Right ventricle myocardium superior (tissue), 1 donor: ENCODE data around the gene LRRC8E. TPM values are rescaled to one million over a fixed set of nuclear protein-coding genes. Genes with fewer than 3 reads are reported as not detected.
"Not testable (repeated sequence)": the region's sequence is repeated elsewhere in the genome, so short reads cannot be mapped to it uniquely, and the experiment has no call there.

Experiments
- ATAC-seq: fragments of 200-7000 bp; cut with Tn5 transposase; one replicate; pipeline ENCODE4 v1.9.1; 2020; ENCODE audit warnings: mild to moderate bottlenecking; ENCODE audit not compliant: poor library complexity
- DNase-seq: peaks from one replicate; pipeline ENCODE4 v3.0.0-alpha.2; 2020
- intact Hi-C: fragments of 100-400 bp; cut with DNase I; formaldehyde crosslinking; loops from one replicate; pipeline ENCODE4 v1.11.2; 2022
- total RNA-seq: library from RNA; stranded (reverse); fragmentation: NEBNext Ultra II Directional; extraction: Animal tissue kit (Norgen Biotek cat#: 25700); gene quantifications from one replicate; pipeline ENCODE4 v1.2.1, GENCODE V29; 2021
- donor health status: DM: no; HTN: yes; CAD: no; lungs with severe emphysema.

LRRC8E gene
- total RNA-seq, 1 donor from 2014 or later: 1.6 TPM

- ATAC-seq: no peak
- intact Hi-C loops: no loop called here
- DNase-seq: no peak
These were observed 11.0 kb upstream of the LRRC8E start for GRCh38 chr19:7877249-7877836.

GRCh38 chr19:7879111-7879807 is 9.1 kb upstream of the LRRC8E start:
- DNase-seq: no peak
- intact Hi-C loops: no loop called here
- ATAC-seq: no peak

- no peak for ATAC-seq
- DNase-seq: no peak
- intact Hi-C loops: no loop called here
These were observed 8.5 kb upstream of the LRRC8E start for GRCh38 chr19:7879836-7880235.

DNA sequence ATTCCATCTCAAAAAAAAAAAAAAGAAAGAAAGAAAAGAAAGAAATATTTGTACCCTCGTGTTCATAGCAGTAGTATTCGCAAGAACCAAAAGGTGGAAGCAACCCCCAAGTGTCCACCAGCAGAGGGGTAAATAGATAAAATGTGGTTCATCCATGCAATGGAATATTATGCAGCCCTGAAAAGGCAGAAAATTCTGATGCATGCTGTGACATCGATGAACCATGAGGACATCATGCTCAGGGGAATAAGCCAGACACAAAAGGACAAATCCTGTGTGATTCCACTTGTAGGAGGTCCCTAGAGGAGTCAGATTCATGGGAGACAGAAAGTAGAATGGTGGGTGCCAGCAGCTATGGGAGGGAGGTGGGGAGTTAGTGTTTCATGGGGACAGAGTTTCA is 6.4 kb upstream of the LRRC8E start:
- intact Hi-C loops: no loop called here
- ATAC-seq (no peak), DNase-seq (no peak)

DNA sequence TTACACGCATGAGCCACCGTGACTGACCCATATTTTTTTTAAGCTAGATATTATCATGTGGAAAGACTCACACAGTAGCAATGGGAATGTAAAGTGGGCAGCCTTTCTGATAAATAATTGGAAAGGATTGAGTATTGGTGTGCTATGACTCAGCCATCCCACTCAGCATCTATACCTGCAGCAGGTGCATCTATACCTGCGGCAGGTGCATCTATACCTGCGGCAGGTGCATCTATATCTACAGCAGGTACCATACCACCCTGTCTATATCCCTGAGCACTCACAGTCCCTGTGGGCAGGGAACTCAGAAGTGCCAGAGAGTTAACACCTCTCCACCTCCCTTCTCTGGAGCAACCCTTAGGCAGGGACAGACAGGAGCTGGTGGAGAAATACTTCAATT is 5.2 kb upstream of the LRRC8E start:
- ATAC-seq (no peak), DNase-seq (no peak)
- intact Hi-C loops: no loop called here

DNA sequence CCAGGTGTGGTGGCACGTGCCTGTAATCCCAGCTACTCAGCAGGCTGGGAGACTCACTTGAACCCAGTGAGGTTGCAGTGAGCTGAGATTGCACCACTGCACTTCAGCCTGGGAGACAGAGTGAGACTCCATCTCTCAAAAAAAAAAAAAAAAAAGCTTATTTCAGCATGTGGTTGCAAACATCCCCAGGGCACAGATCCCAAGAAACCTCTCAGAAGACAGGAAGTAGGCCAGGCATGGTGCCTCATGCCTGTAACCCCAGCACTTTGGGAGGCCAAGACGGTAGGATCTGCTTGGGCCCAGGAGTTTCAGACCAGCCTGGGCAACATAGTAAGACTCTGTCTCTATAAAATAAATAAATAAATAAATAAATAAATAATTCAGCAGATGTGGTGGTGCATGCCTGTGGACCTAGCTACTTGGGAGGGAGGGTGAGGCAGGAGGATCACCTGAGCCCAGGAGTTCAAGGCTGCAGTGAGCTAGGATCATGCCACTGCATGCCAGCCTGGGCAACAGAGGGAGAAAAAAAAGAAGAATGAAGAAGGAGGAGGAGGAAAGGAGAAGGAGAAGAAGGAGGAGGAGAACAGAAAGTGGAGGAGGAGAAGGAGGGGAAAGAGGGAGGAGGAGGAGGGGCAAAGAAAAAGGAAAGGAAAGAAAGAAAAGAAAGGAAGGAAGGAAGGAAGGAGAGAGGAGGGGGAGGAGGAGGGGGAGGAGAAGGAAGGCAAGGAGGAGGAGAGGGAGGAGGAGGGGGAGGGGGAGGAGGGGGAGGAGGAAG is 4.3 kb upstream of the LRRC8E start:
- no peak for DNase-seq
- intact Hi-C loops: no loop called here

DNA sequence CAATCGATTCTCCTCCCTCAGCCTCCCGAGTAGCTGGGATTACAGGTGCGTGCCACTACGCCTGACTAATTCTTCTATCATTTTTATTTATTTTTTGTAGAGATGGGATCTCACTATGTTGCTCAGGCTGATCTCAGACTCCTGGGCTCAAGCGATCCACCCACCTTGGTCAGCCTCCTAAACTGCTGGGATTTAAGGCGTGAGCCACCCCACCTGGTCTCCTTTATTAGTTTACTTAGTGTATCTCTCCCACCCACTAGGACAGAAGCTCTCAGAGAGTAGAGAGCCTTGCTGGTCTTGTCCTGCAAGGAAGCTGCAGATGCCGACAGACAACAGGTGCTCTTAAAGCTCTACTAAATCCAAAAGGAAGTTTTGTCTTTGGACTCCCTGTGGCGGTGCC is 2.5 kb upstream of the LRRC8E start:
- no peak for ATAC-seq
- no peak for DNase-seq
- intact Hi-C loops: no loop called here

More for the DNA sequence above, 4.3 kb upstream of the LRRC8E start:
- ATAC-seq: no peak

GRCh38 chr19:7887408-7888144 is 734 bp upstream of the LRRC8E start:
- no peak for ATAC-seq

GRCh38 chr19:7888826-7889217 is 512 bp downstream of the LRRC8E start:
- DNase-seq (no peak), ATAC-seq (peak; percentile 18)
- intact Hi-C loops: no loop called here

More at GRCh38 chr19:7887408-7888144, 734 bp upstream of the LRRC8E start:
- intact Hi-C loops: no loop called here
- DNase-seq: no peak

GRCh38 chr19:7893362-7894101 is 5.2 kb downstream of the LRRC8E start:
- ATAC-seq, intact Hi-C loops, DNase-seq: not testable (repeated sequence)

DNA sequence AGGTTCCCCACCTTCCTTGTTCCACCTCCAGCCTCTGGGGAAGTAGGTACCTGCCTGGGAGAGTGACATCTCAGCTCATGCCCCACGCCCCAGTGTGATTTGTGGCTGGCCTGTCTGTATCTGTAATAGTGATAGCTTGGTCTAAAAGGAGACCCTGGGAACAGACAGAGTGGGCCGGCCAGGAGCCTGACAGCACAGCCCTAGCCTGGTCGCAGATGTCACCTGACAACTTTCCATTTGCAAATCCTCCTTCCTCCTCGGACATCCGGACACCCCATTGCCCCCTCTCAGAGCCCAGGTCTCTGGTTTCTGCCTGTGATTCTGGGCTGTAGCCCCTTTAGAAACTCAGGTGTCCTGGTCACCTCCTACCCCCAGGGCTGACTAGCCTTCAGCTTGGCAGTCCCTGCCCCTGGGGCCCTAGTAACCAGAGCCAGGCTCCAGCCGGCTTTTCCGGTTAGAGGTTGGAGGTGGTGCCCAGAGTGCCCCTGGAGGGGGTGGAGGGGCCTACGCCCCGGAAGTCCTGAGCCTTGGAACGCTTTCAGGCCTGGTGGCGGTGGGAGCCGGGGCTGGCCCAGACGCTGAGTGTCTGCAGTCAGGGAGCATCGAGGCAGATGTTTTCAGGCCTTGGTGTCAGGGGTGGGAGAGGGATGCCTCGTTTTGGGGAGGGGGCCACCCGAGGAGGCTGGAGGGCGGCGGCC is 6.5 kb downstream of the LRRC8E start:
- intact Hi-C loops: no loop called here
- ATAC-seq (no peak), DNase-seq (no peak)

DNA sequence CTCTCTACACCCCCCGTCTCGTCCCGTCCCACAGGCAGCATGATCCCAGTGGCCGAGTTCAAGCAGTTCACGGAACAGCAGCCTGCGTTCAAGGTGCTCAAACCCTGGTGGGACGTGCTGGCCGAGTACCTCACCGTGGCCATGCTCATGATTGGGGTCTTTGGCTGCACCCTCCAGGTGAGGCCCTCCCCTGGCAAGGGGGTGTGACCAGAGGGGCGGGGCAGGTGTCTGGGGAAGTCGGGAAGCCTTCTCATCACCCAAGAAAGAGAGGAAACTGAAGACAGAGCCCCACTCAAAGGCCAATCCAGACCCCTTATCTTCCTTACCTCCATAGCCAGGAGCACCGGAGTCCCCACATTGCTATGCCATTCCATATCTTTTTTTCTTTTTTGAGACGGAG is 7.3 kb downstream of the LRRC8E start:
- ATAC-seq (peak; percentile 11), DNase-seq (no peak)
- intact Hi-C loops: no loop called here

DNA sequence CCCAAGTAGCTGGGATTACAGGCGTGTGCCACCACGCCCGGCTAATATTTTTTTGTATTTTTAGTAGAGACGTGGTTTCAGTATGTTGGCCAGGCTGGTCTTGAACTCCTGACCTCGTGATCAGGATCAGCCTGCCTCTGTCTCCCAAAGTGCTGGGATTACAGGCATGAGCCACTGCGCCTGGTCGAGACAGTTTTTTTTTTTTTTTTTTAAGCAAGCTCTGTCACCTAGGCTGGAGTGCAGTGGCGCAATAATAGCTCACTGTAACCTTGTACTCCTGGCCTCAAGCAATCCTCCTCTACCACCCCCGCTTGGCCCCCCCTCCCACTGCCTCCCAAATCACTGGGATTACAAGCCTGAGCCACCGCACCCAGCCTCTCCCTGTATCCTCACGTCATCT is 9.0 kb downstream of the LRRC8E start:
- no peak for ATAC-seq
- DNase-seq: no peak
- intact Hi-C loops: no loop called here

GRCh38 chr19:7898967-7899366 is 10.7 kb downstream of the LRRC8E start:
- DNase-seq (no peak), ATAC-seq (no peak)
- intact Hi-C loops: no loop called here

DNA sequence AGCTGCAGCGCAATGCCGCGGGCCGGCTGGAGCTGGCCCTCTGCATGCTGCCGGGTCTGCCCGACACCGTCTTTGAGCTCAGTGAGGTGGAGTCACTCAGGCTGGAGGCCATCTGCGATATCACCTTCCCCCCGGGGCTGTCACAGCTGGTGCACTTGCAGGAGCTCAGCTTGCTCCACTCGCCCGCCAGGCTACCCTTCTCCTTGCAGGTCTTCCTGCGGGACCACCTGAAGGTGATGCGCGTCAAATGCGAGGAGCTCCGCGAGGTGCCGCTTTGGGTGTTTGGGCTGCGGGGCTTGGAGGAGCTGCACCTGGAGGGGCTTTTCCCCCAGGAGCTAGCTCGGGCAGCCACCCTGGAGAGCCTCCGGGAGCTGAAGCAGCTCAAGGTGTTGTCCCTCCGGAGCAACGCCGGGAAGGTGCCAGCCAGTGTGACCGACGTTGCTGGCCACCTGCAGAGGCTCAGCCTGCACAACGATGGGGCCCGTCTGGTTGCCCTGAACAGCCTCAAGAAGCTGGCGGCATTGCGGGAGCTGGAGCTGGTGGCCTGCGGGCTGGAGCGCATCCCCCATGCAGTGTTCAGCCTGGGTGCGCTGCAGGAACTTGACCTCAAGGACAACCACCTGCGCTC is 11.6 kb downstream of the LRRC8E start:
- ATAC-seq (no peak), DNase-seq (no peak)
- intact Hi-C loops: no loop called here

GRCh38 chr19:7900401-7900870 is 12.1 kb downstream of the LRRC8E start:
- DNase-seq (no peak), ATAC-seq (no peak)
- intact Hi-C loops: no loop called here

DNA sequence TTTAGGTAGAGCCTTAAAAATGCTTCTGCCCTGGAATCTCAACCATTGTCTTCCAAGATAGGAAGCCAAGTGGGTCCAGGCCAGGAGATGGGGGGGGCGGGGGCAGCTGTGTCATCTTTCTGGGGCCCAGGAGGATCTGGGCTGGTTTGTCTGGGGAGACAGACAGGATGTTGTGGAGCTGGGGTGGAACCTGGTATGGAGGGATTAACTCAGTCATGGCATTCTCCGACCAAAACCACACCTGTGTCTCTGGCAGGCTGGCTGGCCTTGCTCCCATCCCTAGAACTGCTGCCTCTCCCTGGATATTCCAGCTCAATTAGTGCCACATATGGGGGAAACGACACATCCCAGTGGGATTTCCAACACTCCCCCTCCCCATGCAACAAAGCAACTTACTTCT is 12.6 kb downstream of the LRRC8E start:
- DNase-seq (no peak), ATAC-seq (no peak)

GRCh38 chr19:7901337-7901736 is 13.0 kb downstream of the LRRC8E start:
- intact Hi-C loops: no loop called here
- ATAC-seq (no peak), DNase-seq (no peak)

More for the DNA sequence above, 12.6 kb downstream of the LRRC8E start:
- intact Hi-C loops: no loop called here
